Tibial nerve (tissue), 3 donors: Measurements from ENCODE around the gene MLLT11.

Source experiments
- POLR2A ChIP-seq, 2 donors: fragments of 450-650 bp; IDR thresholded peaks; one replicate each; pipeline ENCODE4 v1.6.1; 2017; ENCODE audit warnings: antibody characterized with exemption in 2 of 2, mild to moderate bottlenecking in 2 of 2, moderate library complexity in 2 of 2
- TF ChIP-seq, protein P1 (sequence below), 5 experiments: fragments of 200-600 bp in 3 of 5; fragments of 450-650 bp in 2 of 5; sonication (generic) in 3 of 5; IDR thresholded peaks; one replicate each; pipeline ENCODE4 v1.5.1; 2016 to 2019; ENCODE audit warnings: antibody characterized with exemption in 5 of 5, mild to moderate bottlenecking in 3 of 5, moderate library complexity in 2 of 5

DNA sequence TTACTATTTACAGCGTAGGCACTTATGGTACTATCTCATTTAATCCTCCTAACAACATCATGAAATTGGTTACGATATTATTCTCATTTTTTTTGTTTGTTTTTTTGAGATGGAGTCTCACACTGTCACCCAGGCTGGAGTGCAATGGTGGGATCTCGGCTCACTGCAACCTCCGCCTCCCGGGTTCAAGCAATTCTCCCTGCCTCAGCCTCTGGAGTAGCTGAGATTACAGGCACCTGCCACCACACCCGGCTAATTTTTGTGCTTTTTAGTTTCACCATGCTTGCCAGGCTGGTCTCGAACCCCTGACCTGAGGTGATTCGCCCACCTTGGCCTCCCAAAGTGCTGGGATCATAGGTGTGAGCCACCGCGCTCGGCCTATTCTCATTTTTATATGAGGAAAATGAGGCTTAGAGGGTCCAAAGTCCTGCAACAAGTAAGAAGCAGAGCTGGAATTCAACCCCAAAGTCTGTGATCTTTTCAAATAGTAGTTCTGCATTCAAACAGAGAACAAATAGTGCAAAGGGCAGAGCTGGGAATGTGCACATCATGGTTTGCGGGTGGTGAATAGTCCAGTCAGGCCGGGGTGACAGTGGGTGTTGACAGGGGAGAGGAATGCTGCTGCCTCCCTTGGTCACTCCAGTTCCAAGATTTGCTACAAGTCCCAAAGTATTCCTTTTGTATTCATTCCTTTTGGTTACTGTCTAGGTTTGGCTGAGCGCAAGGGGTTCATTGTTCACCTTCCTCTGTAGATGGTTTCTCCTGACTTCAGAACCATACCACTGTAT, 47.3 kb upstream of the MLLT11 start:
- TF ChIP-seq POLR2A (IDR thresholded peaks at IDR 0.05), result peak in 1 of 2 donors; percentile 28
- TF ChIP-seq, protein P1, sequence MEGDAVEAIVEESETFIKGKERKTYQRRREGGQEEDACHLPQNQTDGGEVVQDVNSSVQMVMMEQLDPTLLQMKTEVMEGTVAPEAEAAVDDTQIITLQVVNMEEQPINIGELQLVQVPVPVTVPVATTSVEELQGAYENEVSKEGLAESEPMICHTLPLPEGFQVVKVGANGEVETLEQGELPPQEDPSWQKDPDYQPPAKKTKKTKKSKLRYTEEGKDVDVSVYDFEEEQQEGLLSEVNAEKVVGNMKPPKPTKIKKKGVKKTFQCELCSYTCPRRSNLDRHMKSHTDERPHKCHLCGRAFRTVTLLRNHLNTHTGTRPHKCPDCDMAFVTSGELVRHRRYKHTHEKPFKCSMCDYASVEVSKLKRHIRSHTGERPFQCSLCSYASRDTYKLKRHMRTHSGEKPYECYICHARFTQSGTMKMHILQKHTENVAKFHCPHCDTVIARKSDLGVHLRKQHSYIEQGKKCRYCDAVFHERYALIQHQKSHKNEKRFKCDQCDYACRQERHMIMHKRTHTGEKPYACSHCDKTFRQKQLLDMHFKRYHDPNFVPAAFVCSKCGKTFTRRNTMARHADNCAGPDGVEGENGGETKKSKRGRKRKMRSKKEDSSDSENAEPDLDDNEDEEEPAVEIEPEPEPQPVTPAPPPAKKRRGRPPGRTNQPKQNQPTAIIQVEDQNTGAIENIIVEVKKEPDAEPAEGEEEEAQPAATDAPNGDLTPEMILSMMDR (IDR thresholded peaks at IDR 0.05), result no peak
